ENCODE measurements around the gene ACOT13. TPM values are rescaled to one million over a fixed set of nuclear protein-coding genes. Genes with fewer than 3 reads are reported as not detected.
"Not testable (repeated sequence)": the region's sequence is repeated elsewhere in the genome, so short reads cannot be mapped to it uniquely, and the experiment has no call there.

Gene ACOT13
- total and polyA plus RNA-seq, 4 donors = 7.3 to 13.5 (median 9.6) TPM

GRCh38 chr6:24666097-24666640 lies 708 bp upstream of the ACOT13 start:
- peaks cover 0 to 1% of the 10 kb centered on the region in 2 donors for H3K36me3 ChIP-seq (ENCODE audit: control insufficient read depth in 1 of 2, insufficient read depth in 2 of 2, low read length in 1 of 2)
- WGBS, 2 donors = 0% methylated on average over 26 of the region's 26 CpGs
- H3K4me1 ChIP-seq (ENCODE audit: control insufficient read depth in 1 of 2, insufficient read depth in 2 of 2, low read length in 2 of 2) = peaks cover 0 to 4% of the 10 kb centered on the region in 2 donors
- ATAC-seq (ENCODE audit: low FRiP score) (peak; percentile 71), DNase-seq (peak; percentile 49 to 75)
- no peaks in the 10 kb centered on the region for H3K9me3 ChIP-seq (ENCODE audit: control insufficient read depth, low read length)
- intact Hi-C loops (cut with DNase I) = loop anchor here in 1 of 2 donors (2.0 to 10.0 kb wide), 2 partner anchors 55 to 99 kb away; no protein-coding TSS in a partner anchor
- peak overlapping the region; percentile 34 to 73 for H3K4me3 ChIP-seq (ENCODE audit: low read length in 2 of 2)
- no peaks in the 10 kb centered on the region for H3K27me3 ChIP-seq (ENCODE audit: control insufficient read depth in 1 of 2, insufficient read depth in 2 of 2, low read length in 1 of 2)
- peak overlapping the region in 1 of 2 donors; percentile 54 for H3K27ac ChIP-seq (ENCODE audit: low read depth in 1 of 2, low read length in 2 of 2)

GRCh38 chr6:24667378-24667803 lies 514 bp downstream of the ACOT13 start:
- Histone ChIP-seq H3K27me3 (ENCODE audit: control insufficient read depth in 1 of 2, insufficient read depth in 2 of 2, low read length in 1 of 2) (no peaks in the 10 kb centered on the region), H3K36me3 (ENCODE audit: control insufficient read depth in 1 of 2, insufficient read depth in 2 of 2, low read length in 1 of 2) (no peaks in the 10 kb centered on the region), H3K27ac (ENCODE audit: low read depth in 1 of 2, low read length in 2 of 2) (peak overlapping the region; percentile 52 to 69), H3K4me1 (ENCODE audit: control insufficient read depth in 1 of 2, insufficient read depth in 2 of 2, low read length in 2 of 2) (peaks cover 0 to 4% of the 10 kb centered on the region in 2 donors), H3K9me3 (ENCODE audit: control insufficient read depth, low read length) (no peaks in the 10 kb centered on the region), H3K4me3 (ENCODE audit: low read length in 2 of 2) (peak overlapping the region; percentile 58 to 85)
- intact Hi-C loops (cut with DNase I) = loop anchor here in 1 of 2 donors (2.0 to 10.0 kb wide), 2 partner anchors 53 to 97 kb away; no protein-coding TSS in a partner anchor
- 0 to 1% methylated on average over 9 of the region's 9 CpGs for WGBS, 2 donors
- DNase-seq (no peak), ATAC-seq (ENCODE audit: low FRiP score) (no peak)

- 95 to 96% methylated on average over 18 of the region's 18 CpGs for WGBS, 2 donors
- ATAC-seq (ENCODE audit: low FRiP score); DNase-seq; H3K27me3 ChIP-seq (ENCODE audit: control insufficient read depth in 1 of 2, insufficient read depth in 2 of 2, low read length in 1 of 2); H3K4me3 ChIP-seq (ENCODE audit: low read length in 2 of 2); H3K4me1 ChIP-seq (ENCODE audit: control insufficient read depth in 1 of 2, insufficient read depth in 2 of 2, low read length in 2 of 2); H3K9me3 ChIP-seq (ENCODE audit: control insufficient read depth, low read length); H3K27ac ChIP-seq (ENCODE audit: low read depth in 1 of 2, low read length in 2 of 2); H3K36me3 ChIP-seq (ENCODE audit: control insufficient read depth in 1 of 2, insufficient read depth in 2 of 2, low read length in 1 of 2): not testable (repeated sequence)
- intact Hi-C loops (cut with DNase I) = loop anchor here in 1 of 2 donors (10.0 kb wide), 1 partner anchor 96 kb away; no protein-coding TSS in a partner anchor
Measured at GRCh38 chr6:24668066-24668996, 1.5 kb downstream of the ACOT13 start.

- WGBS, 2 donors = 96 to 97% methylated on average over 9 of the region's 9 CpGs
Measured at GRCh38 chr6:24668997-24669361, 2.1 kb downstream of the ACOT13 start.

GRCh38 chr6:24670492-24670891 lies 3.6 kb downstream of the ACOT13 start:
- ATAC-seq (ENCODE audit: low FRiP score); DNase-seq: not testable (repeated sequence)

More at GRCh38 chr6:24668997-24669361, 2.1 kb downstream of the ACOT13 start:
- Histone ChIP-seq H3K4me1 (ENCODE audit: control insufficient read depth in 1 of 2, insufficient read depth in 2 of 2, low read length in 2 of 2) (peaks cover 0 to 4% of the 10 kb centered on the region in 2 donors), H3K36me3 (ENCODE audit: control insufficient read depth in 1 of 2, insufficient read depth in 2 of 2, low read length in 1 of 2) (no peaks in the 10 kb centered on the region), H3K27me3 (ENCODE audit: control insufficient read depth in 1 of 2, insufficient read depth in 2 of 2, low read length in 1 of 2) (no peaks in the 10 kb centered on the region), H3K9me3 (ENCODE audit: control insufficient read depth, low read length) (no peaks in the 10 kb centered on the region), H3K4me3 (ENCODE audit: low read length in 2 of 2) (no peak overlapping the region), H3K27ac (ENCODE audit: low read depth in 1 of 2, low read length in 2 of 2) (no peak overlapping the region)
- DNase-seq (no peak), ATAC-seq (ENCODE audit: low FRiP score) (no peak)
- intact Hi-C loops (cut with DNase I) = loop anchor here in 1 of 2 donors (10.0 kb wide), 1 partner anchor 96 kb away; no protein-coding TSS in a partner anchor

GRCh38 chr6:24671077-24671476 lies 4.2 kb downstream of the ACOT13 start:
- H3K27ac ChIP-seq (ENCODE audit: low read depth in 1 of 2, low read length in 2 of 2); intact Hi-C loops (cut with DNase I); DNase-seq; H3K27me3 ChIP-seq (ENCODE audit: control insufficient read depth in 1 of 2, insufficient read depth in 2 of 2, low read length in 1 of 2); H3K36me3 ChIP-seq (ENCODE audit: control insufficient read depth in 1 of 2, insufficient read depth in 2 of 2, low read length in 1 of 2); ATAC-seq (ENCODE audit: low FRiP score); H3K9me3 ChIP-seq (ENCODE audit: control insufficient read depth, low read length); H3K4me3 ChIP-seq (ENCODE audit: low read length in 2 of 2); H3K4me1 ChIP-seq (ENCODE audit: control insufficient read depth in 1 of 2, insufficient read depth in 2 of 2, low read length in 2 of 2): not testable (repeated sequence)
- WGBS, 2 donors = 89 to 94% methylated on average over 4 of the region's 4 CpGs

More at GRCh38 chr6:24670492-24670891, 3.6 kb downstream of the ACOT13 start:
- H3K4me1 ChIP-seq (ENCODE audit: control insufficient read depth in 1 of 2, insufficient read depth in 2 of 2, low read length in 2 of 2); H3K9me3 ChIP-seq (ENCODE audit: control insufficient read depth, low read length); H3K36me3 ChIP-seq (ENCODE audit: control insufficient read depth in 1 of 2, insufficient read depth in 2 of 2, low read length in 1 of 2); H3K27me3 ChIP-seq (ENCODE audit: control insufficient read depth in 1 of 2, insufficient read depth in 2 of 2, low read length in 1 of 2); intact Hi-C loops (cut with DNase I); H3K27ac ChIP-seq (ENCODE audit: low read depth in 1 of 2, low read length in 2 of 2); H3K4me3 ChIP-seq (ENCODE audit: low read length in 2 of 2): not testable (repeated sequence)

GRCh38 chr6:24672620-24673182 lies 5.8 kb downstream of the ACOT13 start:
- 68 to 71% methylated on average over 6 of the region's 6 CpGs for WGBS, 2 donors
- DNase-seq (no peak), ATAC-seq (ENCODE audit: low FRiP score) (no peak)
- intact Hi-C loops (cut with DNase I) = no loop called here
- no peaks in the 10 kb centered on the region for H3K4me1 ChIP-seq (ENCODE audit: control insufficient read depth in 1 of 2, insufficient read depth in 2 of 2, low read length in 2 of 2)
- H3K36me3 ChIP-seq (ENCODE audit: control insufficient read depth in 1 of 2, insufficient read depth in 2 of 2, low read length in 1 of 2) = no peaks in the 10 kb centered on the region
- H3K9me3 ChIP-seq (ENCODE audit: control insufficient read depth, low read length) = no peaks in the 10 kb centered on the region
- H3K27me3 ChIP-seq (ENCODE audit: control insufficient read depth in 1 of 2, insufficient read depth in 2 of 2, low read length in 1 of 2) = no peaks in the 10 kb centered on the region
- no peak overlapping the region for H3K27ac ChIP-seq (ENCODE audit: low read depth in 1 of 2, low read length in 2 of 2)
- H3K4me3 ChIP-seq (ENCODE audit: low read length in 2 of 2) = no peak overlapping the region

GRCh38 chr6:24673625-24674024 lies 6.7 kb downstream of the ACOT13 start:
- Histone ChIP-seq H3K9me3 (ENCODE audit: control insufficient read depth, low read length) (no peaks in the 10 kb centered on the region), H3K36me3 (ENCODE audit: control insufficient read depth in 1 of 2, insufficient read depth in 2 of 2, low read length in 1 of 2) (no peaks in the 10 kb centered on the region), H3K4me3 (ENCODE audit: low read length in 2 of 2) (no peak overlapping the region), H3K27ac (ENCODE audit: low read depth in 1 of 2, low read length in 2 of 2) (no peak overlapping the region), H3K4me1 (ENCODE audit: control insufficient read depth in 1 of 2, insufficient read depth in 2 of 2, low read length in 2 of 2) (no peaks in the 10 kb centered on the region), H3K27me3 (ENCODE audit: control insufficient read depth in 1 of 2, insufficient read depth in 2 of 2, low read length in 1 of 2) (no peaks in the 10 kb centered on the region)
- no peak for ATAC-seq (ENCODE audit: low FRiP score)
- WGBS, 2 donors = 75 to 86% methylated on average over 2 of the region's 2 CpGs
- intact Hi-C loops (cut with DNase I) = no loop called here
- DNase-seq = no peak
